Measurements from ENCODE around the gene ST3GAL3.

- TF ChIP-seq CTCF (IDR thresholded peaks at IDR 0.05) = no peak
- TF ChIP-seq TCF12 (IDR thresholded peaks at IDR 0.05) = no peak
- TF ChIP-seq, protein P1, sequence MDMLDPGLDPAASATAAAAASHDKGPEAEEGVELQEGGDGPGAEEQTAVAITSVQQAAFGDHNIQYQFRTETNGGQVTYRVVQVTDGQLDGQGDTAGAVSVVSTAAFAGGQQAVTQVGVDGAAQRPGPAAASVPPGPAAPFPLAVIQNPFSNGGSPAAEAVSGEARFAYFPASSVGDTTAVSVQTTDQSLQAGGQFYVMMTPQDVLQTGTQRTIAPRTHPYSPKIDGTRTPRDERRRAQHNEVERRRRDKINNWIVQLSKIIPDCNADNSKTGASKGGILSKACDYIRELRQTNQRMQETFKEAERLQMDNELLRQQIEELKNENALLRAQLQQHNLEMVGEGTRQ (IDR thresholded peaks at IDR 0.05; ENCODE audit: borderline replicate concordance, low read depth, low read length) = no peak
- TF ChIP-seq JUND (IDR thresholded peaks at IDR 0.05) = no peak
- no peak for TF ChIP-seq FOXM1 (IDR thresholded peaks at IDR 0.05; ENCODE audit: low read depth)
- no peak for TF ChIP-seq TAF1 (IDR thresholded peaks at IDR 0.05; ENCODE audit: borderline replicate concordance, low read depth, low read length)
- no peak for TF ChIP-seq POLR2AphosphoS5 (IDR thresholded peaks at IDR 0.05; ENCODE audit: low read depth, low read length)
Measured at GRCh38 chr1:43812579-43812978, 105.2 kb downstream of the ST3GAL3 start.

All from SK-N-SH (cell line).